Measurements from ENCODE around the gene KDM4C. TPM values are rescaled to one million over a fixed set of nuclear protein-coding genes. Genes with fewer than 3 reads are reported as not detected.

KDM4C gene
- total RNA-seq, 1 experiment from 2014 or later, result 16.2 TPM

DNA sequence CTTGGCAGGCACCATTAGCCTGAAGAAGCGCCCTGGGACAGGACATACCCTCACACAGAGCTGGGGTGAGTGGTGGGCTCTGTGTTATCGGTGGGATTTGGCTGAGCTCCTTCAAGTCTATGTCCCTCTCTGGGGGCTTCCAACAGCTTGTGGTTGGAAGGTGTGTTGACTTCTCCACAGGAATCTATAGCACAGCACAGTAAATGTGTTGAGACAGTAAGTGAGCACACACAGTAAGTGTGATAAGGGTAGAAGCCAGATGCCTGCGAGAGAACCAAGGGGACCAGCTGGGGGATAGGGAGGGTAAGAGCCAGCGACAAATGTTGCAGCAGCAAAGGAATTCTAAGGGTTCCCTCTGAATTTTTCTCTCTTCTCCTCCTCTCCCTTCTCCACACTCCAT is 448.0 kb downstream of the KDM4C start:
- no peak for DNase-seq
- CTCF ChIA-PET, result no interaction called here
- no TSS peak for BruUV-seq (replicated peaks)
- TF ChIP-seq, protein P1, sequence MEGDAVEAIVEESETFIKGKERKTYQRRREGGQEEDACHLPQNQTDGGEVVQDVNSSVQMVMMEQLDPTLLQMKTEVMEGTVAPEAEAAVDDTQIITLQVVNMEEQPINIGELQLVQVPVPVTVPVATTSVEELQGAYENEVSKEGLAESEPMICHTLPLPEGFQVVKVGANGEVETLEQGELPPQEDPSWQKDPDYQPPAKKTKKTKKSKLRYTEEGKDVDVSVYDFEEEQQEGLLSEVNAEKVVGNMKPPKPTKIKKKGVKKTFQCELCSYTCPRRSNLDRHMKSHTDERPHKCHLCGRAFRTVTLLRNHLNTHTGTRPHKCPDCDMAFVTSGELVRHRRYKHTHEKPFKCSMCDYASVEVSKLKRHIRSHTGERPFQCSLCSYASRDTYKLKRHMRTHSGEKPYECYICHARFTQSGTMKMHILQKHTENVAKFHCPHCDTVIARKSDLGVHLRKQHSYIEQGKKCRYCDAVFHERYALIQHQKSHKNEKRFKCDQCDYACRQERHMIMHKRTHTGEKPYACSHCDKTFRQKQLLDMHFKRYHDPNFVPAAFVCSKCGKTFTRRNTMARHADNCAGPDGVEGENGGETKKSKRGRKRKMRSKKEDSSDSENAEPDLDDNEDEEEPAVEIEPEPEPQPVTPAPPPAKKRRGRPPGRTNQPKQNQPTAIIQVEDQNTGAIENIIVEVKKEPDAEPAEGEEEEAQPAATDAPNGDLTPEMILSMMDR (IDR thresholded peaks at IDR 0.05; ENCODE audit: unreplicated experiment), result no peak
- H3K36me3 Mint-ChIP-seq (ENCODE audit: insufficient read depth, unreplicated experiment), result no peaks in the 10 kb centered on the region
- intact Hi-C loops (cut with micrococcal nuclease; ENCODE audit: unreplicated experiment), result no loop called here
- no peak overlapping the region for H3K27ac Mint-ChIP-seq (ENCODE audit: unreplicated experiment)
- H3K27me3 Mint-ChIP-seq (ENCODE audit: unreplicated experiment), result no peaks in the 10 kb centered on the region
- no peaks in the 10 kb centered on the region for H3K4me1 Mint-ChIP-seq (ENCODE audit: low read depth, unreplicated experiment)
- no peaks in the 10 kb centered on the region for H3K9me3 Mint-ChIP-seq (ENCODE audit: low read depth, unreplicated experiment)
- H3K4me3 Mint-ChIP-seq (ENCODE audit: low read depth, unreplicated experiment), result no peak overlapping the region

DNA sequence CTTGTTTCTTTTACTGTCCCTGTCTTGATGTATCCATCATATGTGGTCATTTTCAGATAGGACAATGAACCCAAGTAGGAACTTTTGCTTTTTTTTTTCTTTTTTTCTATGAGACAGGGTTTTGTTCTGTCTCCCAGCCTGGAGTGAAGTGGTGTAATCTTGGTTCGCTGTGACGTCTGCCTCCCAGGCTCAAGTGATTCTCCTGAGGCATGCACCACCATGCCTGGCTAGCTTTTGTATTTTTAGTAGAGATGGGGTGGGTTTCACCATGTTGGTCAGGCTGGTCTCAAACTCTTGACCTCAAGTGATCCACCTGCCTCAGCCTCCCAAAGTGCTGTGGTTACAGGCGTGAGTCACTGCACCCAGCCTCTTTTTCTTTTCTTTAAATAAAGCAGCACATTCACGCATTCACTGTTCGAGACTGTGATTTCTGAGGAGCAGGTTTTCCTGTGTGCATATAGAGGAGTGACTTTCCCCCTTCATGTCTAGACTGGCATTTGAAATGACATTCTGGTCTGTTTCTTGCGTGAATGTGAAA is 448.5 kb downstream of the KDM4C start:
- Mint-ChIP-seq H3K36me3 (ENCODE audit: insufficient read depth, unreplicated experiment) (no peaks in the 10 kb centered on the region), H3K27ac (ENCODE audit: unreplicated experiment) (no peak overlapping the region), H3K4me1 (ENCODE audit: low read depth, unreplicated experiment) (no peaks in the 10 kb centered on the region), H3K4me3 (ENCODE audit: low read depth, unreplicated experiment) (no peak overlapping the region), H3K27me3 (ENCODE audit: unreplicated experiment) (no peaks in the 10 kb centered on the region), H3K9me3 (ENCODE audit: low read depth, unreplicated experiment) (no peaks in the 10 kb centered on the region)
- TF ChIP-seq, protein P1 (IDR thresholded peaks at IDR 0.05; ENCODE audit: unreplicated experiment), result no peak
- DNase-seq, result no peak
- BruUV-seq (replicated peaks), result no TSS peak
- intact Hi-C loops (cut with micrococcal nuclease; ENCODE audit: unreplicated experiment), result no loop called here
- CTCF ChIA-PET, result no interaction called here

DNA sequence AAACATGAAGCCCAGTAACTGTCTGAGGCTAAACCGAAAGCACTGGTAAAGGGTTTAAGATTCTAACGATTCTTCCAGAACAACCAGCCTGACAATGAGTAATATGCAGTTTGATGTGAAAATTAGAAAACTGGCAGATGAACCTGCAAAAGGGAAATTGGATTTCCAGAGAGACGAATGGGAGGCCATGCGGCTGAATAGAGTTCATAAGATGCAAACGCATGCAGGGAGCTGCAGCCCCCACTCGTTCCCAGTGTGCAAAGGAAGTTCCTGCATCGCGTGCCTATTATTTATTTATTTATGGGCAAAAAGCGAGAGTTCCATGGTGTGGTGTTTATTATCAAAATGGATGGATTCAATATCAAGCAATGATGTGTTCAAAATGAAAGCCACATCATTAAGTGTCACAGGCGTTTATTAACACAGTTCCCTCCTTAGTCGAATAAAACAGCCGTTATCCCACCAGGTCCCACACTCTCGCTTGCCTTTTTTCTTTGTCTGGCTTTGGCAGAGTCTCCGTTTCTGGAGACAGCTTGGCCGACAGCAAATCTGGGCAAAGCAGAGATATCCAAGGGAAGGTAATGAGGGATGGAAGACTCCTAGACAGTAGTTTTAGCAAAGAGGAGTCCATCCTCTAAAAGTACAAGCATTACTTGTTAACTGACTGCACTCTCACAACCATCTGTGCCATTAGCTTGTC is 451.4 kb downstream of the KDM4C start:
- DNase-seq, result no peak
- CTCF ChIA-PET, result no interaction called here
- no TSS peak for BruUV-seq (replicated peaks)
- TF ChIP-seq, protein P1 (IDR thresholded peaks at IDR 0.05; ENCODE audit: unreplicated experiment), result no peak
- intact Hi-C loops (cut with micrococcal nuclease; ENCODE audit: unreplicated experiment), result no loop called here
- no peak overlapping the region for H3K4me3 Mint-ChIP-seq (ENCODE audit: low read depth, unreplicated experiment)
- no peaks in the 10 kb centered on the region for H3K27me3 Mint-ChIP-seq (ENCODE audit: unreplicated experiment)
- H3K9me3 Mint-ChIP-seq (ENCODE audit: low read depth, unreplicated experiment), result no peaks in the 10 kb centered on the region
- no peaks in the 10 kb centered on the region for H3K4me1 Mint-ChIP-seq (ENCODE audit: low read depth, unreplicated experiment)
- no peak overlapping the region for H3K27ac Mint-ChIP-seq (ENCODE audit: unreplicated experiment)
- no peaks in the 10 kb centered on the region for H3K36me3 Mint-ChIP-seq (ENCODE audit: insufficient read depth, unreplicated experiment)

DNA sequence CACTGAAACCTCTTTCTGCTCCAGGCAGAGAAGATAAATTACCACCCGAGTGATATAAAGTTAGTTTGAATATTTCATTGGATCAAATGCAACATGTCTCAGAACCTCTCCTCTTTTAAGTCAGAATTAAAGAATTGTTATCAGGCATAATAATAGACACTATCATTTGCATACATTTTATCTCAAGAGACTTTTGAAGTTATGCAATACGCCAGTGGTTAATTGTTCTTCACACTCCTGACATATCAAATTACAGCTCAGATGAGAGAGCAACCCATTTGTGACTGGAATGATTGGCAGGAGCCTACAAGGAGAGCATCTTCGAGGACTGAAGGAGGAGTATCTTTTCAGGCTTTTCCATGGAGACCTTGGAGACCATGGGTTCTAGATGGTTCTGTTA is 452.2 kb downstream of the KDM4C start:
- H3K36me3 Mint-ChIP-seq (ENCODE audit: insufficient read depth, unreplicated experiment), result no peaks in the 10 kb centered on the region
- H3K27me3 Mint-ChIP-seq (ENCODE audit: unreplicated experiment), result no peaks in the 10 kb centered on the region
- no peaks in the 10 kb centered on the region for H3K9me3 Mint-ChIP-seq (ENCODE audit: low read depth, unreplicated experiment)
- no peaks in the 10 kb centered on the region for H3K4me1 Mint-ChIP-seq (ENCODE audit: low read depth, unreplicated experiment)
- H3K4me3 Mint-ChIP-seq (ENCODE audit: low read depth, unreplicated experiment), result no peak overlapping the region
- no peak for DNase-seq
- no TSS peak for BruUV-seq (replicated peaks)
- H3K27ac Mint-ChIP-seq (ENCODE audit: unreplicated experiment), result no peak overlapping the region
- TF ChIP-seq, protein P1 (IDR thresholded peaks at IDR 0.05; ENCODE audit: unreplicated experiment), result no peak
- intact Hi-C loops (cut with micrococcal nuclease; ENCODE audit: unreplicated experiment), result no loop called here
- CTCF ChIA-PET, result no interaction called here
